Measurements from ENCODE around the gene KDM4C. TPM values are rescaled to one million over a fixed set of nuclear protein-coding genes. Genes with fewer than 3 reads are reported as not detected.
A peak's percentile ranks its signal among the peaks of the same experiment; 100 is the strongest.

The KDM4C gene
- total and polyA plus RNA-seq, 2 donors (not counting 1 experiment from before 2014, with no cell fraction given), result 13.0 to 39.0 TPM

GRCh38 chr9:7147121-7148090 is 389.6 kb downstream of the KDM4C start:
- H4K20me1 ChIP-seq (ENCODE audit: control insufficient read depth, extremely low read depth, insufficient read depth, low read length), result no peaks in the 10 kb centered on the region
- no peak overlapping the region for H3K4me3 ChIP-seq (replicated peaks in 1 of 4; ENCODE audit: control extremely low read depth in 1 of 4, insufficient read depth in 1 of 4, low read depth in 3 of 4, low read length in 4 of 4)
- H3K36me3 ChIP-seq (ENCODE audit: control insufficient read depth, insufficient read depth, low read length), result no peaks in the 10 kb centered on the region
- no peak overlapping the region for H3K4me2 ChIP-seq (ENCODE audit: extremely low read depth, insufficient read depth, low read length)
- no peak overlapping the region for H3K27ac ChIP-seq (ENCODE audit: insufficient read depth, low read length)
- no peak overlapping the region for H2AFZ ChIP-seq (ENCODE audit: low read length)
- no peaks in the 10 kb centered on the region for H3K9me3 ChIP-seq (ENCODE audit: control insufficient read depth, insufficient read depth, low read depth, low read length)
- DNase-seq (ENCODE audit: low read depth in 2 of 2), result peak in 1 of 2 donors; percentile 22
- peaks cover 3% of the 10 kb centered on the region for H3K4me1 ChIP-seq (ENCODE audit: control insufficient read depth, extremely low read depth, insufficient read depth, low read length)
- no peaks in the 10 kb centered on the region for H3K27me3 ChIP-seq (ENCODE audit: control insufficient read depth, insufficient read depth, low read length)
- H3K79me2 ChIP-seq (ENCODE audit: control insufficient read depth, insufficient read depth, low read length), result no peaks in the 10 kb centered on the region
- no peak for TF ChIP-seq EZH2 (IDR thresholded peaks at IDR 0.05; ENCODE audit: low read length, missing control alignments)
- no peak for TF ChIP-seq CTCF (conservative IDR thresholded peaks at IDR 0.05 in 1 of 2, IDR thresholded peaks at IDR 0.05 in 1 of 2; ENCODE audit: low read depth in 1 of 2, low read length in 2 of 2)
- H3K9ac ChIP-seq (ENCODE audit: insufficient read depth, low read length), result no peak overlapping the region

GRCh38 chr9:7148243-7148765 is 390.5 kb downstream of the KDM4C start:
- H3K36me3 ChIP-seq (ENCODE audit: control insufficient read depth, insufficient read depth, low read length), result no peaks in the 10 kb centered on the region
- H3K79me2 ChIP-seq (ENCODE audit: control insufficient read depth, insufficient read depth, low read length), result no peaks in the 10 kb centered on the region
- no peak overlapping the region for H3K9ac ChIP-seq (ENCODE audit: insufficient read depth, low read length)
- TF ChIP-seq EZH2 (IDR thresholded peaks at IDR 0.05; ENCODE audit: low read length, missing control alignments), result no peak
- no peak for TF ChIP-seq CTCF (conservative IDR thresholded peaks at IDR 0.05 in 1 of 2, IDR thresholded peaks at IDR 0.05 in 1 of 2; ENCODE audit: low read depth in 1 of 2, low read length in 2 of 2)
- no peaks in the 10 kb centered on the region for H4K20me1 ChIP-seq (ENCODE audit: control insufficient read depth, extremely low read depth, insufficient read depth, low read length)
- H3K4me1 ChIP-seq (ENCODE audit: control insufficient read depth, extremely low read depth, insufficient read depth, low read length), result peaks cover 3% of the 10 kb centered on the region
- no peak overlapping the region for H3K27ac ChIP-seq (ENCODE audit: insufficient read depth, low read length)
- no peak for DNase-seq (ENCODE audit: low read depth in 2 of 2)
- H2AFZ ChIP-seq (ENCODE audit: low read length), result no peak overlapping the region
- H3K4me2 ChIP-seq (ENCODE audit: extremely low read depth, insufficient read depth, low read length), result no peak overlapping the region
- H3K4me3 ChIP-seq (replicated peaks in 1 of 4; ENCODE audit: control extremely low read depth in 1 of 4, insufficient read depth in 1 of 4, low read depth in 3 of 4, low read length in 4 of 4), result no peak overlapping the region
- H3K27me3 ChIP-seq (ENCODE audit: control insufficient read depth, insufficient read depth, low read length), result no peaks in the 10 kb centered on the region
- H3K9me3 ChIP-seq (ENCODE audit: control insufficient read depth, insufficient read depth, low read depth, low read length), result no peaks in the 10 kb centered on the region

GRCh38 chr9:7149258-7149657 is 391.5 kb downstream of the KDM4C start:
- no peak overlapping the region for H3K27ac ChIP-seq (ENCODE audit: insufficient read depth, low read length)
- H2AFZ ChIP-seq (ENCODE audit: low read length), result no peak overlapping the region
- no peak for TF ChIP-seq CTCF (conservative IDR thresholded peaks at IDR 0.05 in 1 of 2, IDR thresholded peaks at IDR 0.05 in 1 of 2; ENCODE audit: low read depth in 1 of 2, low read length in 2 of 2)
- no peak for TF ChIP-seq EZH2 (IDR thresholded peaks at IDR 0.05; ENCODE audit: low read length, missing control alignments)
- H3K9me3 ChIP-seq (ENCODE audit: control insufficient read depth, insufficient read depth, low read depth, low read length), result no peaks in the 10 kb centered on the region
- H3K9ac ChIP-seq (ENCODE audit: insufficient read depth, low read length), result no peak overlapping the region
- H3K27me3 ChIP-seq (ENCODE audit: control insufficient read depth, insufficient read depth, low read length), result no peaks in the 10 kb centered on the region
- H4K20me1 ChIP-seq (ENCODE audit: control insufficient read depth, extremely low read depth, insufficient read depth, low read length), result no peaks in the 10 kb centered on the region
- H3K36me3 ChIP-seq (ENCODE audit: control insufficient read depth, insufficient read depth, low read length), result no peaks in the 10 kb centered on the region
- H3K4me2 ChIP-seq (ENCODE audit: extremely low read depth, insufficient read depth, low read length), result no peak overlapping the region
- H3K4me1 ChIP-seq (ENCODE audit: control insufficient read depth, extremely low read depth, insufficient read depth, low read length), result peaks cover 3% of the 10 kb centered on the region
- DNase-seq (ENCODE audit: low read depth in 2 of 2), result no peak
- no peak overlapping the region for H3K4me3 ChIP-seq (replicated peaks in 1 of 4; ENCODE audit: control extremely low read depth in 1 of 4, insufficient read depth in 1 of 4, low read depth in 3 of 4, low read length in 4 of 4)
- H3K79me2 ChIP-seq (ENCODE audit: control insufficient read depth, insufficient read depth, low read length), result no peaks in the 10 kb centered on the region
